WTC11 (cell line): Measurements from ENCODE around the gene TRMT2A. TPM values are rescaled to one million over a fixed set of nuclear protein-coding genes. Genes with fewer than 3 reads are reported as not detected.
A peak's percentile ranks its signal among the peaks of the same experiment; 100 is the strongest.

ENCODE experiments used
- ATAC-seq: fragments of 200-7000 bp; cut with Tn5 transposase; 2 replicates; pipeline ENCODE4 v1.10.0; 2021; ENCODE audit warnings: mild to moderate bottlenecking, moderate library complexity
- CTCF ChIA-PET: fragments of 300-600 bp; sonication (Branson Sonifier 250); formaldehyde crosslinking; loops from one replicate; lab custom pipeline; 2021; ENCODE audit warnings: antibody characterized with exemption; lab: Charles Lee
- POLR2A ChIA-PET: fragments of 350-600 bp; sonication (Branson Sonifier 250); formaldehyde crosslinking; loops from one replicate; lab custom pipeline; 2021; ENCODE audit warnings: antibody characterized with exemption; lab: Charles Lee
- DNase-seq: peaks from one replicate; pipeline ENCODE4 v3.0.0; 2021; ENCODE audit warnings: low spot score
- H3K27ac Mint-ChIP-seq: 2 replicates; pipeline ENCODE4 v1.8.0; 2021; ENCODE audit warnings: mixed read lengths
- H3K27me3 Mint-ChIP-seq: 2 replicates; pipeline ENCODE4 v1.8.0; 2021; ENCODE audit warnings: low read depth, mild to moderate bottlenecking, moderate library complexity, mixed read lengths
- H3K36me3 Mint-ChIP-seq: 2 replicates; pipeline ENCODE4 v1.8.0; 2021; ENCODE audit warnings: mixed read lengths
- H3K4me1 Mint-ChIP-seq: 2 replicates; pipeline ENCODE4 v1.8.0; 2022; ENCODE audit warnings: mixed read lengths
- H3K4me3 Mint-ChIP-seq: 2 replicates; pipeline ENCODE4 v1.8.0; 2021; ENCODE audit warnings: mild to moderate bottlenecking, moderate library complexity, mixed read lengths
- H3K9me3 Mint-ChIP-seq: 2 replicates; pipeline ENCODE4 v1.8.0; 2021; ENCODE audit warnings: mixed read lengths
- CBFB ChIP-seq: sonication (generic); formaldehyde crosslinking; IDR thresholded peaks from 2 replicates; pipeline ENCODE4 v1.8.1; 2022; ENCODE audit warnings: mild to moderate bottlenecking, low read depth, missing genetic modification reagents
- CREB1 ChIP-seq: sonication (generic); formaldehyde crosslinking; IDR thresholded peaks from 2 replicates; pipeline ENCODE4 v1.8.0; 2023; ENCODE audit warnings: mild to moderate bottlenecking, missing genetic modification reagents
- CREM ChIP-seq: sonication (generic); formaldehyde crosslinking; IDR thresholded peaks from 2 replicates; pipeline ENCODE4 v1.8.1; 2022; ENCODE audit warnings: mild to moderate bottlenecking, missing genetic modification reagents, moderate library complexity
- ETV6 ChIP-seq: sonication (generic); formaldehyde crosslinking; IDR thresholded peaks from 2 replicates; pipeline ENCODE4 v1.8.1; 2022; ENCODE audit warnings: mild to moderate bottlenecking, missing genetic modification reagents
- JUN ChIP-seq: sonication (generic); formaldehyde crosslinking; IDR thresholded peaks from 2 replicates; pipeline ENCODE4 v1.8.0; 2023; ENCODE audit warnings: mild to moderate bottlenecking, missing genetic modification reagents
- NFATC4 ChIP-seq: fragments of 250-450 bp; sonication (Bioruptor Pico); IDR thresholded peaks from 2 replicates; pipeline ENCODE4 v1.9.0; 2021; ENCODE audit warnings: mild to moderate bottlenecking
- NFE2L1 ChIP-seq: sonication (generic); formaldehyde crosslinking; IDR thresholded peaks from 2 replicates; pipeline ENCODE4 v1.8.1; 2023; ENCODE audit warnings: missing genetic modification reagents
- SOX15 ChIP-seq: fragments of 250-450 bp; sonication (Bioruptor Pico); IDR thresholded peaks from 2 replicates; pipeline ENCODE4 v1.9.0; 2021; ENCODE audit warnings: mild to moderate bottlenecking
- SP1 ChIP-seq: sonication (generic); formaldehyde crosslinking; conservative IDR thresholded peaks from 2 replicates; pipeline ENCODE4 v1.8.1; 2022; ENCODE audit warnings: missing genetic modification reagents
- TP53 ChIP-seq: sonication (generic); formaldehyde crosslinking; IDR thresholded peaks from 2 replicates; pipeline ENCODE4 v1.8.1; 2023; ENCODE audit warnings: mild to moderate bottlenecking, missing genetic modification reagents
- ZNF138 ChIP-seq: sonication (generic); formaldehyde crosslinking; conservative IDR thresholded peaks from 2 replicates; pipeline ENCODE4 v1.8.1; 2022; ENCODE audit warnings: mild to moderate bottlenecking, moderate library complexity, missing genetic modification reagents
- ZNF232 ChIP-seq: sonication (generic); formaldehyde crosslinking; IDR thresholded peaks from 2 replicates; pipeline ENCODE4 v1.8.0; 2022; ENCODE audit warnings: mild to moderate bottlenecking, missing genetic modification reagents
- total RNA-seq: library from RNA; stranded (reverse); gene quantifications from 3 replicates; pipeline ENCODE4 v1.2.3, GENCODE V29; 2021
- TF ChIP-seq, protein P1 (sequence below): sonication (generic); formaldehyde crosslinking; IDR thresholded peaks from 2 replicates; pipeline ENCODE4 v1.8.1; 2023; ENCODE audit warnings: mild to moderate bottlenecking, missing genetic modification reagents, borderline replicate concordance
- TF ChIP-seq, protein P2 (sequence below): sonication (generic); formaldehyde crosslinking; IDR thresholded peaks from 2 replicates; pipeline ENCODE4 v1.8.1; 2022; ENCODE audit warnings: low read depth, mild to moderate bottlenecking, moderate library complexity, missing genetic modification reagents, borderline replicate concordance
- TF ChIP-seq, protein P3 (sequence below): sonication (generic); formaldehyde crosslinking; IDR thresholded peaks from 2 replicates; pipeline ENCODE4 v1.8.0; 2022; ENCODE audit warnings: mild to moderate bottlenecking, missing genetic modification reagents
- TF ChIP-seq, protein P4 (sequence below): sonication (generic); formaldehyde crosslinking; IDR thresholded peaks from 2 replicates; pipeline ENCODE4 v1.8.0; 2023; ENCODE audit warnings: missing genetic modification reagents
- TF ChIP-seq, protein P5 (sequence below): sonication (generic); formaldehyde crosslinking; IDR thresholded peaks from 2 replicates; pipeline ENCODE4 v1.8.1; 2023; ENCODE audit warnings: mild to moderate bottlenecking, missing genetic modification reagents
- TF ChIP-seq, protein P6 (sequence below): sonication (generic); formaldehyde crosslinking; IDR thresholded peaks from 2 replicates; pipeline ENCODE4 v1.8.1; 2022; ENCODE audit warnings: low read depth, missing genetic modification reagents, borderline replicate concordance

The TRMT2A gene
- total RNA-seq, 1 experiment from 2014 or later, result 68.6 TPM

DNA sequence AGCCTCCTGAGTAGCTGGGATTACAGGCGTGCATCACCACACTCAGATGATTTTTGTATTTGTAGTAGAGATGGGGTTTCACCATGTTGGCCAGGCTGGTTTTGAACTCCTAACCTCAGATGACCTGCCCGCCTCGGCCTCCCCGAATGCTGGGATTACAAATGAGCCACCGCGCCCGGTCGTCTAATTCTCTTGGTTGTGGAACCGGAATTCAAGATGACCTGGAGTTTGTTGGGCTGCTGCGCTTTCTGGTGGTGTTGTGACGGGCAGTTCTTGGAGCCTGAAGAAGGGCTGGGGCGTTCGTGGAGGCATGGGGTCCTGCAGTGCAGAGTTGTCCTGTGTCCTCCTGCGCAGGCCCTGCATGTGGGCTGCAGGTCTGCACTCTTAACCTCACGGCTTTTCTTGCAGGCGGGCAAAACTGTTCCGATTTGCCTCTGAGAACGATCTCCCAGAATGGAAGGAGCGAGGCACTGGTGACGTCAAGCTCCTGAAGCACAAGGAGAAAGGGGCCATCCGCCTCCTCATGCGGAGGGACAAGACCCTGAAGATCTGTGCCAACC, 4.9 kb upstream of the TRMT2A start:
- CTCF ChIA-PET, result no interaction called here
- Mint-ChIP-seq H3K27ac (peak overlapping the region; percentile 32; the same call in 1 of the 2 replicates), H3K27me3 (no peaks in the 10 kb centered on the region), H3K36me3 (peaks cover 64% of the 10 kb centered on the region), H3K4me1 (peaks cover 13% of the 10 kb centered on the region), H3K9me3 (no peaks in the 10 kb centered on the region), H3K4me3 (no peak overlapping the region)
- no peak for DNase-seq
- no peak for ATAC-seq
- POLR2A ChIA-PET, result interaction anchor here (0.6 kb wide), 1 partner anchor 9 kb away, joined by 3 read pairs; no protein-coding TSS in a partner anchor
- no peak for TF ChIP-seq SP1
- TF ChIP-seq NFE2L1 (CRISPR knock-in tag), result no peak
- no peak for TF ChIP-seq ZNF232 (CRISPR knock-in tag)
- TF ChIP-seq, protein P1, sequence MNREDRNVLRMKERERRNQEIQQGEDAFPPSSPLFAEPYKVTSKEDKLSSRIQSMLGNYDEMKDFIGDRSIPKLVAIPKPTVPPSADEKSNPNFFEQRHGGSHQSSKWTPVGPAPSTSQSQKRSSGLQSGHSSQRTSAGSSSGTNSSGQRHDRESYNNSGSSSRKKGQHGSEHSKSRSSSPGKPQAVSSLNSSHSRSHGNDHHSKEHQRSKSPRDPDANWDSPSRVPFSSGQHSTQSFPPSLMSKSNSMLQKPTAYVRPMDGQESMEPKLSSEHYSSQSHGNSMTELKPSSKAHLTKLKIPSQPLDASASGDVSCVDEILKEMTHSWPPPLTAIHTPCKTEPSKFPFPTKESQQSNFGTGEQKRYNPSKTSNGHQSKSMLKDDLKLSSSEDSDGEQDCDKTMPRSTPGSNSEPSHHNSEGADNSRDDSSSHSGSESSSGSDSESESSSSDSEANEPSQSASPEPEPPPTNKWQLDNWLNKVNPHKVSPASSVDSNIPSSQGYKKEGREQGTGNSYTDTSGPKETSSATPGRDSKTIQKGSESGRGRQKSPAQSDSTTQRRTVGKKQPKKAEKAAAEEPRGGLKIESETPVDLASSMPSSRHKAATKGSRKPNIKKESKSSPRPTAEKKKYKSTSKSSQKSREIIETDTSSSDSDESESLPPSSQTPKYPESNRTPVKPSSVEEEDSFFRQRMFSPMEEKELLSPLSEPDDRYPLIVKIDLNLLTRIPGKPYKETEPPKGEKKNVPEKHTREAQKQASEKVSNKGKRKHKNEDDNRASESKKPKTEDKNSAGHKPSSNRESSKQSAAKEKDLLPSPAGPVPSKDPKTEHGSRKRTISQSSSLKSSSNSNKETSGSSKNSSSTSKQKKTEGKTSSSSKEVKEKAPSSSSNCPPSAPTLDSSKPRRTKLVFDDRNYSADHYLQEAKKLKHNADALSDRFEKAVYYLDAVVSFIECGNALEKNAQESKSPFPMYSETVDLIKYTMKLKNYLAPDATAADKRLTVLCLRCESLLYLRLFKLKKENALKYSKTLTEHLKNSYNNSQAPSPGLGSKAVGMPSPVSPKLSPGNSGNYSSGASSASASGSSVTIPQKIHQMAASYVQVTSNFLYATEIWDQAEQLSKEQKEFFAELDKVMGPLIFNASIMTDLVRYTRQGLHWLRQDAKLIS (CRISPR knock-in tag), result no peak
- no peak for TF ChIP-seq NFATC4 (CRISPR knock-in tag)
- no peak for TF ChIP-seq CREB1
- TF ChIP-seq JUN (CRISPR knock-in tag), result no peak
- TF ChIP-seq, protein P2, sequence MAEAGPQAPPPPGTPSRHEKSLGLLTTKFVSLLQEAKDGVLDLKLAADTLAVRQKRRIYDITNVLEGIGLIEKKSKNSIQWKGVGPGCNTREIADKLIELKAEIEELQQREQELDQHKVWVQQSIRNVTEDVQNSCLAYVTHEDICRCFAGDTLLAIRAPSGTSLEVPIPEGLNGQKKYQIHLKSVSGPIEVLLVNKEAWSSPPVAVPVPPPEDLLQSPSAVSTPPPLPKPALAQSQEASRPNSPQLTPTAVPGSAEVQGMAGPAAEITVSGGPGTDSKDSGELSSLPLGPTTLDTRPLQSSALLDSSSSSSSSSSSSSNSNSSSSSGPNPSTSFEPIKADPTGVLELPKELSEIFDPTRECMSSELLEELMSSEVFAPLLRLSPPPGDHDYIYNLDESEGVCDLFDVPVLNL (CRISPR knock-in tag), result no peak
- TF ChIP-seq, protein P3, sequence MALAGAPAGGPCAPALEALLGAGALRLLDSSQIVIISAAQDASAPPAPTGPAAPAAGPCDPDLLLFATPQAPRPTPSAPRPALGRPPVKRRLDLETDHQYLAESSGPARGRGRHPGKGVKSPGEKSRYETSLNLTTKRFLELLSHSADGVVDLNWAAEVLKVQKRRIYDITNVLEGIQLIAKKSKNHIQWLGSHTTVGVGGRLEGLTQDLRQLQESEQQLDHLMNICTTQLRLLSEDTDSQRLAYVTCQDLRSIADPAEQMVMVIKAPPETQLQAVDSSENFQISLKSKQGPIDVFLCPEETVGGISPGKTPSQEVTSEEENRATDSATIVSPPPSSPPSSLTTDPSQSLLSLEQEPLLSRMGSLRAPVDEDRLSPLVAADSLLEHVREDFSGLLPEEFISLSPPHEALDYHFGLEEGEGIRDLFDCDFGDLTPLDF, result no peak
- TF ChIP-seq, protein P4, sequence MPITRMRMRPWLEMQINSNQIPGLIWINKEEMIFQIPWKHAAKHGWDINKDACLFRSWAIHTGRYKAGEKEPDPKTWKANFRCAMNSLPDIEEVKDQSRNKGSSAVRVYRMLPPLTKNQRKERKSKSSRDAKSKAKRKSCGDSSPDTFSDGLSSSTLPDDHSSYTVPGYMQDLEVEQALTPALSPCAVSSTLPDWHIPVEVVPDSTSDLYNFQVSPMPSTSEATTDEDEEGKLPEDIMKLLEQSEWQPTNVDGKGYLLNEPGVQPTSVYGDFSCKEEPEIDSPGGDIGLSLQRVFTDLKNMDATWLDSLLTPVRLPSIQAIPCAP (CRISPR knock-in tag), result no peak
- no peak for TF ChIP-seq ETV6 (CRISPR knock-in tag)
- TF ChIP-seq CBFB, result no peak
- TF ChIP-seq, protein P5, sequence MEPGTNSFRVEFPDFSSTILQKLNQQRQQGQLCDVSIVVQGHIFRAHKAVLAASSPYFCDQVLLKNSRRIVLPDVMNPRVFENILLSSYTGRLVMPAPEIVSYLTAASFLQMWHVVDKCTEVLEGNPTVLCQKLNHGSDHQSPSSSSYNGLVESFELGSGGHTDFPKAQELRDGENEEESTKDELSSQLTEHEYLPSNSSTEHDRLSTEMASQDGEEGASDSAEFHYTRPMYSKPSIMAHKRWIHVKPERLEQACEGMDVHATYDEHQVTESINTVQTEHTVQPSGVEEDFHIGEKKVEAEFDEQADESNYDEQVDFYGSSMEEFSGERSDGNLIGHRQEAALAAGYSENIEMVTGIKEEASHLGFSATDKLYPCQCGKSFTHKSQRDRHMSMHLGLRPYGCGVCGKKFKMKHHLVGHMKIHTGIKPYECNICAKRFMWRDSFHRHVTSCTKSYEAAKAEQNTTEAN, result no peak
- no peak for TF ChIP-seq TP53 (CRISPR knock-in tag)

DNA sequence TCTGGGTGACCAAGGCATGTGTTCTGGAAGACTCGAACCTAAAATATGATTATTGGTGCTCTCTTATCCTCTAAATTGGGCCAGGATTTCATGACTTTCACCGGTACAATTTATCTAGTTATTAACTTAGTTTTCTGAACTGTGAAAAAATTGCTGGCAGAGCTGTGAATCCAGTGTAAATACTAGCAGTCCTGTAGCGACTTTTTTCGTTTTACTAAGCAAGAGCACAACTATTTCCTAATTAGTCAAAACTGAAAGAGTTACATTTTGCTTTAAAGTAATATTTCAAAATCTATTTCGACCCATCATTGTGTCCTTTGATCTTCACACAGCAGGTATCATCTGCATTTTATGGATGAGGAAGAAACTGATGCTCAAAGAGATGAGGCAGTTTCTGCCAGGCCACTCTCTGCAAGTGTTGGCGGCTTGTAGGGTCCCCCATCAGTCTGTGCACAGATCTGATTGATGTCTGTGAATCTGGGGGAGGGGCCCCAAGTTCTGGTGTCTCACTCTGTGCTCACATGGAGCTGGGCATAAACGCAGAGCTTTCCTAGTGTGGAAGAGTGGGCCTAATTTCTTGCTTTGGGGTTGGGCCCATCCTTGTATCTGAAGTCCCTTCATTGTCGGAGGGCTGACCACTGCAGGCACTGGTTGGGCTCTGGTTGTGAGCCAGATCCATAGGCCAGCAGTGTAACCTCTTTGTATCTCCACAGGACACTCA, 1.4 kb upstream of the TRMT2A start:
- Mint-ChIP-seq H3K4me3 (peak overlapping the region; percentile 88), H3K36me3 (peaks cover 46% of the 10 kb centered on the region), H3K9me3 (no peaks in the 10 kb centered on the region), H3K27ac (peak overlapping the region; percentile 90), H3K4me1 (peaks cover 13% of the 10 kb centered on the region), H3K27me3 (no peaks in the 10 kb centered on the region)
- POLR2A ChIA-PET, result interaction anchor here (1.2 to 1.7 kb wide), 3 partner anchors 10 to 160 kb away, joined by 3 read pairs; no protein-coding TSS in a partner anchor
- ATAC-seq (no peak), DNase-seq (no peak)
- CTCF ChIA-PET, result interaction anchor here (1.1 to 1.5 kb wide), 2 partner anchors 35 to 120 kb away, joined by 3 to 5 read pairs; no protein-coding TSS in a partner anchor
- no peak for TF ChIP-seq ZNF138 (CRISPR knock-in tag)
- TF ChIP-seq, protein P6, sequence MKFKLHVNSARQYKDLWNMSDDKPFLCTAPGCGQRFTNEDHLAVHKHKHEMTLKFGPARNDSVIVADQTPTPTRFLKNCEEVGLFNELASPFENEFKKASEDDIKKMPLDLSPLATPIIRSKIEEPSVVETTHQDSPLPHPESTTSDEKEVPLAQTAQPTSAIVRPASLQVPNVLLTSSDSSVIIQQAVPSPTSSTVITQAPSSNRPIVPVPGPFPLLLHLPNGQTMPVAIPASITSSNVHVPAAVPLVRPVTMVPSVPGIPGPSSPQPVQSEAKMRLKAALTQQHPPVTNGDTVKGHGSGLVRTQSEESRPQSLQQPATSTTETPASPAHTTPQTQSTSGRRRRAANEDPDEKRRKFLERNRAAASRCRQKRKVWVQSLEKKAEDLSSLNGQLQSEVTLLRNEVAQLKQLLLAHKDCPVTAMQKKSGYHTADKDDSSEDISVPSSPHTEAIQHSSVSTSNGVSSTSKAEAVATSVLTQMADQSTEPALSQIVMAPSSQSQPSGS (CRISPR knock-in tag), result no peak
- TF ChIP-seq, protein P3, result no peak
- TF ChIP-seq, protein P1 (CRISPR knock-in tag), result no peak
- TF ChIP-seq SOX15 (CRISPR knock-in tag), result no peak
- TF ChIP-seq CREM (CRISPR knock-in tag), result no peak
